Endodermal cell (in vitro differentiated cells): ENCODE data around the gene ZC3H12C. TPM values are rescaled to one million over a fixed set of nuclear protein-coding genes. Genes with fewer than 3 reads are reported as not detected.

Source experiments
- DNase-seq: peaks from one replicate; pipeline ENCODE4 v3.0.0-alpha.2; 2017
- H3K27ac ChIP-seq: 2 replicates; pipeline ENCODE4 v1.5.1; 2013; ENCODE audit warnings: mild to moderate bottlenecking, low read depth, low read length, moderate library complexity
- H3K27me3 ChIP-seq: 2 replicates; pipeline ENCODE4 v1.6.1; 2013; ENCODE audit warnings: mild to moderate bottlenecking, low read length, moderate library complexity; ENCODE audit not compliant: insufficient read depth, control insufficient read depth, poor library complexity, severe bottlenecking
- H3K36me3 ChIP-seq: 2 replicates; pipeline ENCODE4 v1.7.0; 2013; ENCODE audit warnings: mild to moderate bottlenecking, low read length, moderate library complexity; ENCODE audit not compliant: control insufficient read depth, insufficient read depth
- H3K4me1 ChIP-seq: one replicate; pipeline ENCODE4 v1.7.0; 2013; ENCODE audit warnings: low read length; ENCODE audit not compliant: control insufficient read depth, insufficient read depth
- H3K4me3 ChIP-seq: 2 replicates; pipeline ENCODE4 v1.5.1; 2013; ENCODE audit warnings: mild to moderate bottlenecking, low read length, moderate library complexity
- H3K9ac ChIP-seq: 2 replicates; pipeline ENCODE4 v1.6.1; 2013; ENCODE audit warnings: mild to moderate bottlenecking, low read length, moderate library complexity; ENCODE audit not compliant: poor library complexity, severe bottlenecking; ENCODE audit errors: extremely low read depth
- H3K9me3 ChIP-seq: 2 replicates; pipeline ENCODE4 v1.6.1; 2013; ENCODE audit warnings: mild to moderate bottlenecking, low read length, moderate library complexity; ENCODE audit not compliant: control insufficient read depth
- H3K27ac Mint-ChIP-seq: 2 replicates; pipeline ENCODE4 v1.8.0; 2020; ENCODE audit warnings: mixed read lengths
- H3K27me3 Mint-ChIP-seq: 2 replicates; pipeline ENCODE4 v1.8.0; 2021; ENCODE audit warnings: mild to moderate bottlenecking, mixed read lengths; ENCODE audit not compliant: insufficient read depth
- H3K36me3 Mint-ChIP-seq: 2 replicates; pipeline ENCODE4 v1.8.0; 2020; ENCODE audit warnings: low read depth, mixed read lengths
- H3K4me1 Mint-ChIP-seq: 2 replicates; pipeline ENCODE4 v1.8.0; 2020; ENCODE audit warnings: mixed read lengths
- H3K4me3 Mint-ChIP-seq: 2 replicates; pipeline ENCODE4 v1.8.0; 2020; ENCODE audit warnings: mild to moderate bottlenecking, moderate library complexity, mixed read lengths
- H3K9me3 Mint-ChIP-seq: 2 replicates; pipeline ENCODE4 v1.8.0; 2020; ENCODE audit warnings: mild to moderate bottlenecking, mixed read lengths
- WGBS, 2 experiments: methylation state at CpG; one replicate each; pipeline versions ENCODE4 v1.1.5 to v1.1.7; 2013; ENCODE audit warnings: missing lambda C conversion rate in 2 of 2, mixed read lengths in 1 of 2; ENCODE audit not compliant: insufficient coverage in 1 of 2, insufficient read length in 1 of 2; 5-methylcytosine and 5-hydroxymethylcytosine counted together
- total RNA-seq, 2 donors: library from RNA; stranded (reverse); fragmentation: NEBNext Ultra II Directional in 1 of 2; extraction: Animal tissue kit (Norgen Biotek cat#: 25700) in 1 of 2; gene quantifications; 2 replicates in 1 of 2; 3 replicates in 1 of 2; pipeline ENCODE4 v1.2.1, GENCODE V29; 2021
- TF ChIP-seq, protein P1 (sequence below): fragments of 200-600 bp; sonication (generic); conservative IDR thresholded peaks from 2 replicates; pipeline ENCODE4 v1.5.0; 2021; ENCODE audit warnings: antibody characterized with exemption, mild to moderate bottlenecking

Gene ZC3H12C
- total RNA-seq, 2 donors from 2014 or later: 4.1 to 5.6 TPM

- H3K4me3 ChIP-seq: no peak overlapping the region
- peaks cover 5% of the 10 kb centered on the region for H3K9me3 Mint-ChIP-seq
- H3K4me3 Mint-ChIP-seq: no peak overlapping the region
- H3K4me1 Mint-ChIP-seq: peaks cover 19% of the 10 kb centered on the region
- no peak overlapping the region for H3K9ac ChIP-seq
- H3K27ac Mint-ChIP-seq: no peak overlapping the region
- DNase-seq: no peak
- H3K9me3 ChIP-seq: peaks cover 6% of the 10 kb centered on the region
- H3K27me3 ChIP-seq: no peaks in the 10 kb centered on the region
- H3K27me3 Mint-ChIP-seq: peaks cover 2% of the 10 kb centered on the region
- H3K36me3 ChIP-seq: no peaks in the 10 kb centered on the region
- no peak overlapping the region for H3K27ac ChIP-seq
- no peaks in the 10 kb centered on the region for H3K4me1 ChIP-seq
- TF ChIP-seq, protein P1, sequence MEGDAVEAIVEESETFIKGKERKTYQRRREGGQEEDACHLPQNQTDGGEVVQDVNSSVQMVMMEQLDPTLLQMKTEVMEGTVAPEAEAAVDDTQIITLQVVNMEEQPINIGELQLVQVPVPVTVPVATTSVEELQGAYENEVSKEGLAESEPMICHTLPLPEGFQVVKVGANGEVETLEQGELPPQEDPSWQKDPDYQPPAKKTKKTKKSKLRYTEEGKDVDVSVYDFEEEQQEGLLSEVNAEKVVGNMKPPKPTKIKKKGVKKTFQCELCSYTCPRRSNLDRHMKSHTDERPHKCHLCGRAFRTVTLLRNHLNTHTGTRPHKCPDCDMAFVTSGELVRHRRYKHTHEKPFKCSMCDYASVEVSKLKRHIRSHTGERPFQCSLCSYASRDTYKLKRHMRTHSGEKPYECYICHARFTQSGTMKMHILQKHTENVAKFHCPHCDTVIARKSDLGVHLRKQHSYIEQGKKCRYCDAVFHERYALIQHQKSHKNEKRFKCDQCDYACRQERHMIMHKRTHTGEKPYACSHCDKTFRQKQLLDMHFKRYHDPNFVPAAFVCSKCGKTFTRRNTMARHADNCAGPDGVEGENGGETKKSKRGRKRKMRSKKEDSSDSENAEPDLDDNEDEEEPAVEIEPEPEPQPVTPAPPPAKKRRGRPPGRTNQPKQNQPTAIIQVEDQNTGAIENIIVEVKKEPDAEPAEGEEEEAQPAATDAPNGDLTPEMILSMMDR: no peak
- H3K36me3 Mint-ChIP-seq: no peaks in the 10 kb centered on the region
- WGBS, 2 experiments: 100% methylated on average over 1 of the region's 1 CpG
Observed at GRCh38 chr11:110078923-110079544, 14.2 kb upstream of the ZC3H12C start.

- H3K36me3 ChIP-seq: no peaks in the 10 kb centered on the region
- no peak overlapping the region for H3K27ac ChIP-seq
- H3K4me3 Mint-ChIP-seq: no peak overlapping the region
- H3K27me3 Mint-ChIP-seq: peaks cover 2% of the 10 kb centered on the region
- WGBS, 2 experiments: 84 to 87% methylated on average over 4 of the region's 4 CpGs
- H3K36me3 Mint-ChIP-seq: no peaks in the 10 kb centered on the region
- peaks cover 19% of the 10 kb centered on the region for H3K4me1 Mint-ChIP-seq
- TF ChIP-seq, protein P1: no peak
- H3K9me3 ChIP-seq: peaks cover 6% of the 10 kb centered on the region
- H3K9ac ChIP-seq: no peak overlapping the region
- H3K4me3 ChIP-seq: no peak overlapping the region
- peaks cover 5% of the 10 kb centered on the region for H3K9me3 Mint-ChIP-seq
- H3K27me3 ChIP-seq: no peaks in the 10 kb centered on the region
- DNase-seq: no peak
- H3K27ac Mint-ChIP-seq: no peak overlapping the region
- H3K4me1 ChIP-seq: no peaks in the 10 kb centered on the region
Observed at GRCh38 chr11:110079726-110080125, 13.5 kb upstream of the ZC3H12C start.

- Mint-ChIP-seq H3K4me3 (no peak overlapping the region), H3K9me3 (peaks cover 5% of the 10 kb centered on the region), H3K27me3 (peaks cover 2% of the 10 kb centered on the region), H3K36me3 (no peaks in the 10 kb centered on the region), H3K27ac (no peak overlapping the region), H3K4me1 (peaks cover 21% of the 10 kb centered on the region)
- Histone ChIP-seq H3K27ac (no peak overlapping the region), H3K4me3 (no peak overlapping the region), H3K36me3 (no peaks in the 10 kb centered on the region), H3K9ac (no peak overlapping the region), H3K4me1 (peaks cover 3% of the 10 kb centered on the region), H3K27me3 (no peaks in the 10 kb centered on the region), H3K9me3 (peaks cover 6% of the 10 kb centered on the region)
- TF ChIP-seq, protein P1: no peak
- WGBS, 2 experiments: 90 to 95% methylated on average over 5 to 7 of the region's 7 CpGs
- DNase-seq: no peak
Observed at GRCh38 chr11:110081462-110082376, 11.5 kb upstream of the ZC3H12C start.
